H1 (cell line): ENCODE results near the gene OR5B2. TPM values are rescaled to one million over a fixed set of nuclear protein-coding genes. Genes with fewer than 3 reads are reported as not detected.

Experiments
- CHD7 ChIP-seq: fragments of 300-600 bp; sonication (generic); IDR thresholded peaks from 2 replicates; pipeline ENCODE4 v1.7.1; 2012; ENCODE audit warnings: low read length, moderate library complexity, mild to moderate bottlenecking, inconsistent platforms; ENCODE audit not compliant: insufficient replicate concordance
- CREB1 ChIP-seq: IDR thresholded peaks from 2 replicates; pipeline ENCODE4 v1.6.1; 2012; ENCODE audit warnings: inconsistent platforms
- FOSL1 ChIP-seq: IDR thresholded peaks from 2 replicates; pipeline ENCODE4 v1.6.1; 2011; ENCODE audit warnings: mild to moderate bottlenecking, low read depth, low read length, moderate library complexity; ENCODE audit not compliant: insufficient read depth
- GTF2F1 ChIP-seq: IDR thresholded peaks from 2 replicates; pipeline ENCODE4 v1.6.1; 2012; ENCODE audit warnings: low read depth, low read length, improper control_type of control experiment, borderline replicate concordance
- KDM1A ChIP-seq: fragments of 200-600, 300-600 bp; sonication (generic); IDR thresholded peaks from 2 replicates; pipeline ENCODE4 v1.7.1; 2016; ENCODE audit warnings: mild to moderate bottlenecking, low read length, borderline replicate concordance
- RFX5 ChIP-seq: IDR thresholded peaks from 2 replicates; pipeline ENCODE4 v1.6.1; 2011; ENCODE audit warnings: low read depth, low read length, improper control_type of control experiment, borderline replicate concordance
- SP1 ChIP-seq: IDR thresholded peaks from 2 replicates; pipeline ENCODE4 v1.6.1; 2011; ENCODE audit warnings: low read depth, low read length
- polyA plus RNA-seq, 7 experiments: library from polyadenylated mRNA; depleted of rRNA in 3 of 7; stranded (reverse) in 5 of 7; unstranded in 2 of 7; fragments of >200 nt in 5 of 7; fragments of 200-250 nt in 2 of 7; gene quantifications; 1 replicate in 5 of 7; 2 replicates in 1 of 7; 4 replicates in 1 of 7; pipeline versions ENCODE4 v1.2.1 to v1.2.3, GENCODE V29; 2011 to 2013; ENCODE audit warnings: missing spikeins in 2 of 7, mixed read lengths in 2 of 7
- total RNA-seq: library from RNA; stranded (reverse); fragmentation: NEBNext Ultra II Directional; extraction: Animal tissue kit (Norgen Biotek cat#: 25700); gene quantifications from 2 replicates; pipeline ENCODE4 v1.2.1, GENCODE V29; 2021

Gene OR5B2
- total and polyA plus RNA-seq, 2 of the 8 experiments (the other 6 are each of a cell fraction or from before 2014, with no cell fraction given), result 0.06 TPM; not detected in 1

- TF ChIP-seq CHD7 (no peak), RFX5 (no peak), SP1 (no peak), KDM1A (no peak), CREB1 (no peak), GTF2F1 (no peak), FOSL1 (no peak)
- TF ChIP-seq, all 59 proteins: peak for 0
Measured at GRCh38 chr11:58438486-58438885, 10.6 kb upstream of the OR5B2 start (continued).
